ENCODE results near the gene IP6K3.

Gene IP6K3

GRCh38 chr6:33746651-33747100 lies at the start of gene IP6K3:
TSS of gene IP6K3 (minus strand) at chr6:33746905. CDS start at chr6:33735476, 11,429 bp downstream.
- H3K9ac ChIP-seq (ENCODE audit: low read length in 5 of 5), result no peak within 1 kb of the TSS
- no peaks in the 10 kb centered on the region for H3K36me3 ChIP-seq (ENCODE audit: control insufficient read depth in 5 of 5, insufficient read depth in 5 of 5, low read length in 5 of 5)
- no peaks in the 10 kb centered on the region for H3K9me3 ChIP-seq (ENCODE audit: control insufficient read depth in 5 of 5, low read length in 5 of 5)
- no peak within 1 kb of the TSS for H3K27ac ChIP-seq (ENCODE audit: low read depth, low read length)
- peaks cover 10 to 32% (median 21%) of the 10 kb centered on the region in 5 donors for H3K27me3 ChIP-seq (ENCODE audit: control insufficient read depth in 5 of 5, insufficient read depth in 4 of 5, low read length in 5 of 5)
- H3K4me1 ChIP-seq (ENCODE audit: control insufficient read depth in 5 of 5, insufficient read depth in 5 of 5, low read length in 5 of 5), result peaks cover 0 to 12% (median 0%) of the 10 kb centered on the region in 5 donors
- H3K4me3 ChIP-seq (ENCODE audit: low read depth in 1 of 5, low read length in 5 of 5), result no peak within 1 kb of the TSS

DNA sequence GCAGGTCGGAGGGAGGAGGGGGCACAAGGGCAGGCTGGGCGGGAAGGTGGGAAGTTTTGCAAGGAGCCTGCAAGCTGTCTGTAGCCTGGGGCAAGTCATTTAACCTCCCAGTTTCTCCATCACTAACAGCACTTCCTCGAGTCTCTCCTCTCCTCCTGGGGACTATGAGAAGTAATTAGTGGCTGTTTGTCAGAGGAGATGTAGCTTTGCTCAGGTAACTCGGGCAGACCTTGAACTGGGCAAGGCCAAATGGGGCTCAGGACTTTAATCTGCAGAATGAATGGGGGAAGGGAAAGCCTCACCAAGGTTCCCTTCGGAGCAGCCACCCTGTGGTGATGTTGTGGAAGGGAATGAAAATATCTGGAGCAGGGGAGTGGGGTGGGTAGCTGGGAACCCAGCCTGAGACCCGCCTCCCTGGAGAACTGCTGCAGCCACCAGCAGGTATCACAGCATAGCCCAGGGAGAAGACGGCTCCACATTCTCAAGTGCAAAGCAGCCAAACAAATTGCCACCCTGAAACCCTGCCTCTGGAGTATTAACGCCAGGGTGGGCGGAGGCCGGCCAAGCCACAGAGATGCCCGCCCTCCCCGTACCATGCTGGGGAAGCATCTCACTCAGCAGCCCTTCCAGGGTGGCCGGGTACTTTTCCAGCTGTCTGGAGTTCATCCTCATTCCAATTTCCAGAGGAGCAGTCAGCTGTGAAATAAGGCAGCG lies 48.4 kb upstream of the IP6K3 start:
- Histone ChIP-seq H3K4me1 (ENCODE audit: control insufficient read depth in 5 of 5, insufficient read depth in 5 of 5, low read length in 5 of 5) (peaks cover 3 to 15% (median 11%) of the 10 kb centered on the region in 5 donors), H3K4me3 (ENCODE audit: low read depth in 1 of 5, low read length in 5 of 5) (no peak overlapping the region), H3K27ac (ENCODE audit: low read depth, low read length) (no peak overlapping the region), H3K9me3 (ENCODE audit: control insufficient read depth in 5 of 5, low read length in 5 of 5) (no peaks in the 10 kb centered on the region), H3K36me3 (ENCODE audit: control insufficient read depth in 5 of 5, insufficient read depth in 5 of 5, low read length in 5 of 5) (no peaks in the 10 kb centered on the region), H3K9ac (ENCODE audit: low read length in 5 of 5) (no peak overlapping the region), H3K27me3 (ENCODE audit: control insufficient read depth in 5 of 5, insufficient read depth in 4 of 5, low read length in 5 of 5) (peaks cover 19 to 36% (median 22%) of the 10 kb centered on the region in 5 donors)

GRCh38 chr6:33792981-33793380 lies 46.3 kb upstream of the IP6K3 start:
- H3K36me3 ChIP-seq (ENCODE audit: control insufficient read depth in 5 of 5, insufficient read depth in 5 of 5, low read length in 5 of 5), result no peaks in the 10 kb centered on the region
- H3K9ac ChIP-seq (ENCODE audit: low read length in 5 of 5), result no peak overlapping the region
- H3K27ac ChIP-seq (ENCODE audit: low read depth, low read length), result no peak overlapping the region
- H3K27me3 ChIP-seq (ENCODE audit: control insufficient read depth in 5 of 5, insufficient read depth in 4 of 5, low read length in 5 of 5), result peaks cover 16 to 31% (median 21%) of the 10 kb centered on the region in 5 donors
- H3K4me1 ChIP-seq (ENCODE audit: control insufficient read depth in 5 of 5, insufficient read depth in 5 of 5, low read length in 5 of 5), result peaks cover 3 to 13% (median 6%) of the 10 kb centered on the region in 5 donors
- H3K4me3 ChIP-seq (ENCODE audit: low read depth in 1 of 5, low read length in 5 of 5), result no peak overlapping the region
- H3K9me3 ChIP-seq (ENCODE audit: control insufficient read depth in 5 of 5, low read length in 5 of 5), result no peaks in the 10 kb centered on the region

DNA sequence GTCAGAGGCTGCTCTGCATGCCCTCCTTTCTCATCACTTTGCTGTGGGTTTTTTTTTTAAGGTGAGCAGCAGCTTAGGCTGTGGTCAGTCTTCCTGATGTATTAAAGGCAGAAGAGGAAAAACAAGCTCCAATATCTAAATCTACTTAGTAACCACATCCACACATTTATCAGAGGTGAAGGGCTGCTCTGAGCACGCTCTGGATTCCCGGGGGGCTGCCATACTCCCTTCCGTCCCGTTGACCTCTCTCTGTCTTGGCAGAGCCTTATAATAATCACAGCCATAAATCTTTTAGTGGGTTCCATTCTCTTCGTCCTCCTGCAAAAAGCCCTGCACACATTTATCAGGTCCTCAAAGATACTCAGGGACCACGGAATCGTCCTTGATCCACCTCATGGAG lies 44.9 kb upstream of the IP6K3 start:
- no peak overlapping the region for H3K4me3 ChIP-seq (ENCODE audit: low read depth in 1 of 5, low read length in 5 of 5)
- H3K27me3 ChIP-seq (ENCODE audit: control insufficient read depth in 5 of 5, insufficient read depth in 4 of 5, low read length in 5 of 5), result peaks cover 10 to 26% (median 16%) of the 10 kb centered on the region in 5 donors
- H3K9me3 ChIP-seq (ENCODE audit: control insufficient read depth in 5 of 5, low read length in 5 of 5), result no peaks in the 10 kb centered on the region
- no peak overlapping the region for H3K9ac ChIP-seq (ENCODE audit: low read length in 5 of 5)
- no peak overlapping the region for H3K27ac ChIP-seq (ENCODE audit: low read depth, low read length)
- peaks cover 15 to 27% (median 20%) of the 10 kb centered on the region in 5 donors for H3K4me1 ChIP-seq (ENCODE audit: control insufficient read depth in 5 of 5, insufficient read depth in 5 of 5, low read length in 5 of 5)
- H3K36me3 ChIP-seq (ENCODE audit: control insufficient read depth in 5 of 5, insufficient read depth in 5 of 5, low read length in 5 of 5), result no peaks in the 10 kb centered on the region

DNA sequence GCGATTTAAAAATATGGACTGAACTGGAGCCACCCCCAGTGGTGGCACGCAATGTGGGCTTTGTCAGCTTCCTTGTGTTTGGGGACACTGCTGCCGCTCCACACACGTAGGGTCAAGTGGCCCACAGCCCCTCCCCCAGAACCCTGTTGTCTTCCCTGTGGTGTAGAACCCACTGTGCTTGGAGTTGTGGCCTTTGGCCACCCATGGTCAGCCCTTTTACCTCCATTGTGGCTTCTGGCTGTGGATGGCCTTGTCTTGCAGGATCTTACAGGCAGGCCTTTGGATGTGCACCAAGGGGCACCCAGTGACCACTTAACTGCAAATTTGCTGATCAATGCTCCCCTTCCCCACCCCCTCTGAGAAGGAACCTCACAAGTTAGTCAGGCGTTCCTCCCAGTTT lies 44.2 kb upstream of the IP6K3 start:
- no peaks in the 10 kb centered on the region for H3K9me3 ChIP-seq (ENCODE audit: control insufficient read depth in 5 of 5, low read length in 5 of 5)
- H3K36me3 ChIP-seq (ENCODE audit: control insufficient read depth in 5 of 5, insufficient read depth in 5 of 5, low read length in 5 of 5), result no peaks in the 10 kb centered on the region
- no peak overlapping the region for H3K4me3 ChIP-seq (ENCODE audit: low read depth in 1 of 5, low read length in 5 of 5)
- no peak overlapping the region for H3K27ac ChIP-seq (ENCODE audit: low read depth, low read length)
- H3K4me1 ChIP-seq (ENCODE audit: control insufficient read depth in 5 of 5, insufficient read depth in 5 of 5, low read length in 5 of 5), result peaks cover 15 to 34% (median 27%) of the 10 kb centered on the region in 5 donors
- H3K27me3 ChIP-seq (ENCODE audit: control insufficient read depth in 5 of 5, insufficient read depth in 4 of 5, low read length in 5 of 5), result peaks cover 6 to 19% (median 13%) of the 10 kb centered on the region in 5 donors
- no peak overlapping the region for H3K9ac ChIP-seq (ENCODE audit: low read length in 5 of 5)

- H3K36me3 ChIP-seq (ENCODE audit: control insufficient read depth in 5 of 5, insufficient read depth in 5 of 5, low read length in 5 of 5), result peaks cover 0 to under 1% (median 0%) of the 10 kb centered on the region in 5 donors
- H3K4me3 ChIP-seq (ENCODE audit: low read depth in 1 of 5, low read length in 5 of 5), result no peak overlapping the region
- H3K9ac ChIP-seq (ENCODE audit: low read length in 5 of 5), result no peak overlapping the region
Measured at GRCh38 chr6:33790379-33790778, 43.7 kb upstream of the IP6K3 start.

GRCh38 chr6:33789550-33789895 lies 42.8 kb upstream of the IP6K3 start:
- Histone ChIP-seq H3K27me3 (ENCODE audit: control insufficient read depth in 5 of 5, insufficient read depth in 4 of 5, low read length in 5 of 5) (peaks cover 3 to 11% (median 6%) of the 10 kb centered on the region in 5 donors), H3K4me1 (ENCODE audit: control insufficient read depth in 5 of 5, insufficient read depth in 5 of 5, low read length in 5 of 5) (peaks cover 15 to 48% (median 41%) of the 10 kb centered on the region in 5 donors), H3K9ac (ENCODE audit: low read length in 5 of 5) (no peak overlapping the region), H3K36me3 (ENCODE audit: control insufficient read depth in 5 of 5, insufficient read depth in 5 of 5, low read length in 5 of 5) (peaks cover 0 to 8% (median 3%) of the 10 kb centered on the region in 5 donors), H3K4me3 (ENCODE audit: low read depth in 1 of 5, low read length in 5 of 5) (peak overlapping the region; percentile 44 to 84 (median 80)), H3K27ac (ENCODE audit: low read depth, low read length) (peak overlapping the region; percentile 93), H3K9me3 (ENCODE audit: control insufficient read depth in 5 of 5, low read length in 5 of 5) (no peaks in the 10 kb centered on the region)

More at GRCh38 chr6:33790379-33790778, 43.7 kb upstream of the IP6K3 start:
- no peak overlapping the region for H3K27ac ChIP-seq (ENCODE audit: low read depth, low read length)
- H3K4me1 ChIP-seq (ENCODE audit: control insufficient read depth in 5 of 5, insufficient read depth in 5 of 5, low read length in 5 of 5), result peaks cover 15 to 39% (median 32%) of the 10 kb centered on the region in 5 donors
- H3K9me3 ChIP-seq (ENCODE audit: control insufficient read depth in 5 of 5, low read length in 5 of 5), result no peaks in the 10 kb centered on the region
- H3K27me3 ChIP-seq (ENCODE audit: control insufficient read depth in 5 of 5, insufficient read depth in 4 of 5, low read length in 5 of 5), result peaks cover 6 to 19% (median 10%) of the 10 kb centered on the region in 5 donors

- Histone ChIP-seq H3K36me3 (ENCODE audit: control insufficient read depth in 5 of 5, insufficient read depth in 5 of 5, low read length in 5 of 5) (peaks cover 0 to 13% (median 7%) of the 10 kb centered on the region in 5 donors), H3K4me1 (ENCODE audit: control insufficient read depth in 5 of 5, insufficient read depth in 5 of 5, low read length in 5 of 5) (peaks cover 15 to 49% (median 43%) of the 10 kb centered on the region in 5 donors), H3K9me3 (ENCODE audit: control insufficient read depth in 5 of 5, low read length in 5 of 5) (no peaks in the 10 kb centered on the region), H3K27me3 (ENCODE audit: control insufficient read depth in 5 of 5, insufficient read depth in 4 of 5, low read length in 5 of 5) (peaks cover 3 to 8% (median 6%) of the 10 kb centered on the region in 5 donors), H3K9ac (ENCODE audit: low read length in 5 of 5) (peak within 1 kb of the TSS; percentile 74 to 100 (median 84)), H3K4me3 (ENCODE audit: low read depth in 1 of 5, low read length in 5 of 5) (peak within 1 kb of the TSS; percentile 62 to 84 (median 80)), H3K27ac (ENCODE audit: low read depth, low read length) (peak within 1 kb of the TSS; percentile 93)
Measured at GRCh38 chr6:33788694-33789549, 42.2 kb upstream of the IP6K3 start, which contains the start of gene LEMD2. TSS of gene LEMD2 (minus strand) at chr6:33789130. CDS start at chr6:33789116, 14 bp downstream.

GRCh38 chr6:33787954-33788693 lies 41.4 kb upstream of the IP6K3 start:
- Histone ChIP-seq H3K27me3 (ENCODE audit: control insufficient read depth in 5 of 5, insufficient read depth in 4 of 5, low read length in 5 of 5) (peaks cover 0 to 2% (median 2%) of the 10 kb centered on the region in 5 donors), H3K9ac (ENCODE audit: low read length in 5 of 5) (peak overlapping the region; percentile 74 to 100 (median 84)), H3K4me3 (ENCODE audit: low read depth in 1 of 5, low read length in 5 of 5) (peak overlapping the region; percentile 62 to 84 (median 80)), H3K36me3 (ENCODE audit: control insufficient read depth in 5 of 5, insufficient read depth in 5 of 5, low read length in 5 of 5) (peaks cover 0 to 21% (median 15%) of the 10 kb centered on the region in 5 donors), H3K4me1 (ENCODE audit: control insufficient read depth in 5 of 5, insufficient read depth in 5 of 5, low read length in 5 of 5) (peaks cover 15 to 49% (median 43%) of the 10 kb centered on the region in 5 donors), H3K9me3 (ENCODE audit: control insufficient read depth in 5 of 5, low read length in 5 of 5) (no peaks in the 10 kb centered on the region), H3K27ac (ENCODE audit: low read depth, low read length) (peak overlapping the region; percentile 93)

All from subcutaneous abdominal adipose tissue (tissue), 5 donors.